ENCODE measurements around the gene NLE1.
"Not testable (repeated sequence)": the region's sequence is repeated elsewhere in the genome, so short reads cannot be mapped to it uniquely, and the experiment has no call there.

Gene NLE1

GRCh38 chr17:35121315-35121714 lies 20.8 kb downstream of the NLE1 start, which contains the start of gene FNDC8:
FNDC8 (plus strand) TSS chr17:35121615; CDS start chr17:35121694, 79 bp downstream.
- Histone ChIP-seq H3K27me3 (replicated peaks; ENCODE audit: control insufficient read depth, insufficient read depth, low read length) (no peaks in the 10 kb centered on the region), H3K9me3 (ENCODE audit: control insufficient read depth, low read length) (no peaks in the 10 kb centered on the region), H3K36me3 (ENCODE audit: control insufficient read depth, insufficient read depth, low read length, severe bottlenecking) (no peaks in the 10 kb centered on the region), H3K4me3 (ENCODE audit: low read length) (no peak within 1 kb of the TSS), H3K9ac (ENCODE audit: low read length) (no peak within 1 kb of the TSS), H3K4me1 (ENCODE audit: control insufficient read depth, insufficient read depth, low read length) (peaks cover 9% of the 10 kb centered on the region)
- no peak for DNase-seq (ENCODE audit: low read depth)

GRCh38 chr17:35119370-35120165 lies 22.5 kb downstream of the NLE1 start, which contains the start of gene RAD51D:
RAD51D (minus strand) TSS chr17:35119860; CDS start chr17:35119613, 247 bp downstream.
- no peaks in the 10 kb centered on the region for H3K9me3 ChIP-seq (ENCODE audit: control insufficient read depth, low read length)
- H3K36me3 ChIP-seq (ENCODE audit: control insufficient read depth, insufficient read depth, low read length, severe bottlenecking), result no peaks in the 10 kb centered on the region
- peak within 1 kb of the TSS; percentile 94 for H3K4me3 ChIP-seq (ENCODE audit: low read length)
- H3K27me3 ChIP-seq (replicated peaks; ENCODE audit: control insufficient read depth, insufficient read depth, low read length), result no peaks in the 10 kb centered on the region
- peaks cover 14% of the 10 kb centered on the region for H3K4me1 ChIP-seq (ENCODE audit: control insufficient read depth, insufficient read depth, low read length)
- peak within 1 kb of the TSS; percentile 94 for H3K9ac ChIP-seq (ENCODE audit: low read length)
- DNase-seq (ENCODE audit: low read depth), result peak; percentile 89

GRCh38 chr17:35117984-35118383 lies 24.1 kb downstream of the NLE1 start:
- no peak for DNase-seq (ENCODE audit: low read depth)
- no peak overlapping the region for H3K9ac ChIP-seq (ENCODE audit: low read length)
- H3K27me3 ChIP-seq (replicated peaks; ENCODE audit: control insufficient read depth, insufficient read depth, low read length), result no peaks in the 10 kb centered on the region
- H3K9me3 ChIP-seq (ENCODE audit: control insufficient read depth, low read length), result no peaks in the 10 kb centered on the region
- H3K4me1 ChIP-seq (ENCODE audit: control insufficient read depth, insufficient read depth, low read length), result peaks cover 14% of the 10 kb centered on the region
- H3K36me3 ChIP-seq (ENCODE audit: control insufficient read depth, insufficient read depth, low read length, severe bottlenecking), result no peaks in the 10 kb centered on the region
- H3K4me3 ChIP-seq (ENCODE audit: low read length), result no peak overlapping the region

GRCh38 chr17:35116845-35117244 lies 25.3 kb downstream of the NLE1 start:
- Histone ChIP-seq H3K4me3 (ENCODE audit: low read length) (no peak overlapping the region), H3K36me3 (ENCODE audit: control insufficient read depth, insufficient read depth, low read length, severe bottlenecking) (no peaks in the 10 kb centered on the region), H3K9ac (ENCODE audit: low read length) (no peak overlapping the region), H3K4me1 (ENCODE audit: control insufficient read depth, insufficient read depth, low read length) (peaks cover 14% of the 10 kb centered on the region), H3K9me3 (ENCODE audit: control insufficient read depth, low read length) (no peaks in the 10 kb centered on the region), H3K27me3 (replicated peaks; ENCODE audit: control insufficient read depth, insufficient read depth, low read length) (no peaks in the 10 kb centered on the region)
- no peak for DNase-seq (ENCODE audit: low read depth)

- not testable (repeated sequence) for DNase-seq (ENCODE audit: low read depth); H3K9me3 ChIP-seq (ENCODE audit: control insufficient read depth, low read length); H3K4me1 ChIP-seq (ENCODE audit: control insufficient read depth, insufficient read depth, low read length); H3K27me3 ChIP-seq (replicated peaks; ENCODE audit: control insufficient read depth, insufficient read depth, low read length); H3K9ac ChIP-seq (ENCODE audit: low read length); H3K4me3 ChIP-seq (ENCODE audit: low read length); H3K36me3 ChIP-seq (ENCODE audit: control insufficient read depth, insufficient read depth, low read length, severe bottlenecking)
These were observed 31.3 kb downstream of the NLE1 start for GRCh38 chr17:35110791-35111190.

GRCh38 chr17:35104844-35105450 lies 37.2 kb downstream of the NLE1 start:
- no peaks in the 10 kb centered on the region for H3K27me3 ChIP-seq (replicated peaks; ENCODE audit: control insufficient read depth, insufficient read depth, low read length)
- peaks cover 23% of the 10 kb centered on the region for H3K36me3 ChIP-seq (ENCODE audit: control insufficient read depth, insufficient read depth, low read length, severe bottlenecking)
- H3K4me3 ChIP-seq (ENCODE audit: low read length), result no peak overlapping the region
- DNase-seq (ENCODE audit: low read depth), result no peak
- no peaks in the 10 kb centered on the region for H3K9me3 ChIP-seq (ENCODE audit: control insufficient read depth, low read length)
- H3K9ac ChIP-seq (ENCODE audit: low read length), result no peak overlapping the region
- H3K4me1 ChIP-seq (ENCODE audit: control insufficient read depth, insufficient read depth, low read length), result no peaks in the 10 kb centered on the region

GRCh38 chr17:35103271-35103670 lies 38.8 kb downstream of the NLE1 start:
- Histone ChIP-seq H3K4me1 (ENCODE audit: control insufficient read depth, insufficient read depth, low read length) (no peaks in the 10 kb centered on the region), H3K9me3 (ENCODE audit: control insufficient read depth, low read length) (no peaks in the 10 kb centered on the region), H3K27me3 (replicated peaks; ENCODE audit: control insufficient read depth, insufficient read depth, low read length) (no peaks in the 10 kb centered on the region), H3K4me3 (ENCODE audit: low read length) (no peak overlapping the region), H3K36me3 (ENCODE audit: control insufficient read depth, insufficient read depth, low read length, severe bottlenecking) (peaks cover 23% of the 10 kb centered on the region), H3K9ac (ENCODE audit: low read length) (no peak overlapping the region)
- DNase-seq (ENCODE audit: low read depth), result no peak

GRCh38 chr17:35101725-35102124 lies 40.4 kb downstream of the NLE1 start:
- Histone ChIP-seq H3K36me3 (ENCODE audit: control insufficient read depth, insufficient read depth, low read length, severe bottlenecking) (peaks cover 23% of the 10 kb centered on the region), H3K27me3 (replicated peaks; ENCODE audit: control insufficient read depth, insufficient read depth, low read length) (no peaks in the 10 kb centered on the region), H3K9me3 (ENCODE audit: control insufficient read depth, low read length) (no peaks in the 10 kb centered on the region), H3K4me1 (ENCODE audit: control insufficient read depth, insufficient read depth, low read length) (no peaks in the 10 kb centered on the region), H3K4me3 (ENCODE audit: low read length) (no peak overlapping the region), H3K9ac (ENCODE audit: low read length) (no peak overlapping the region)
- DNase-seq (ENCODE audit: low read depth), result no peak

GRCh38 chr17:35101036-35101435 lies 41.1 kb downstream of the NLE1 start:
- Histone ChIP-seq H3K27me3 (replicated peaks; ENCODE audit: control insufficient read depth, insufficient read depth, low read length) (no peaks in the 10 kb centered on the region), H3K36me3 (ENCODE audit: control insufficient read depth, insufficient read depth, low read length, severe bottlenecking) (peaks cover 20% of the 10 kb centered on the region), H3K9me3 (ENCODE audit: control insufficient read depth, low read length) (no peaks in the 10 kb centered on the region), H3K4me1 (ENCODE audit: control insufficient read depth, insufficient read depth, low read length) (no peaks in the 10 kb centered on the region), H3K4me3 (ENCODE audit: low read length) (no peak overlapping the region), H3K9ac (ENCODE audit: low read length) (no peak overlapping the region)
- no peak for DNase-seq (ENCODE audit: low read depth)

GRCh38 chr17:35099908-35100307 lies 42.2 kb downstream of the NLE1 start:
- H3K4me3 ChIP-seq (ENCODE audit: low read length), result no peak overlapping the region
- no peak for DNase-seq (ENCODE audit: low read depth)

GRCh38 chr17:35097776-35098175 lies 44.3 kb downstream of the NLE1 start:
- Histone ChIP-seq H3K9ac (ENCODE audit: low read length) (no peak overlapping the region), H3K27me3 (replicated peaks; ENCODE audit: control insufficient read depth, insufficient read depth, low read length) (no peaks in the 10 kb centered on the region)
- DNase-seq (ENCODE audit: low read depth), result no peak

More at GRCh38 chr17:35099908-35100307, 42.2 kb downstream of the NLE1 start:
- H3K9ac ChIP-seq (ENCODE audit: low read length), result no peak overlapping the region
- H3K9me3 ChIP-seq (ENCODE audit: control insufficient read depth, low read length), result no peaks in the 10 kb centered on the region
- H3K4me1 ChIP-seq (ENCODE audit: control insufficient read depth, insufficient read depth, low read length), result peaks cover 4% of the 10 kb centered on the region
- H3K27me3 ChIP-seq (replicated peaks; ENCODE audit: control insufficient read depth, insufficient read depth, low read length), result no peaks in the 10 kb centered on the region
- peaks cover 16% of the 10 kb centered on the region for H3K36me3 ChIP-seq (ENCODE audit: control insufficient read depth, insufficient read depth, low read length, severe bottlenecking)

More at GRCh38 chr17:35097776-35098175, 44.3 kb downstream of the NLE1 start:
- H3K36me3 ChIP-seq (ENCODE audit: control insufficient read depth, insufficient read depth, low read length, severe bottlenecking), result peaks cover 16% of the 10 kb centered on the region
- peaks cover 11% of the 10 kb centered on the region for H3K4me1 ChIP-seq (ENCODE audit: control insufficient read depth, insufficient read depth, low read length)
- no peaks in the 10 kb centered on the region for H3K9me3 ChIP-seq (ENCODE audit: control insufficient read depth, low read length)
- no peak overlapping the region for H3K4me3 ChIP-seq (ENCODE audit: low read length)

Data from adipocyte (in vitro differentiated cells).